HG03108 (cell line): ENCODE measurements around the gene LIN9.

Experiments
- ATAC-seq: cut with Tn5 transposase; IDR thresholded peaks from one replicate; pipeline ENCODE4 v1.9.1; 2021; ENCODE audit warnings: moderate library complexity; ENCODE audit not compliant: unreplicated experiment

The LIN9 gene

DNA sequence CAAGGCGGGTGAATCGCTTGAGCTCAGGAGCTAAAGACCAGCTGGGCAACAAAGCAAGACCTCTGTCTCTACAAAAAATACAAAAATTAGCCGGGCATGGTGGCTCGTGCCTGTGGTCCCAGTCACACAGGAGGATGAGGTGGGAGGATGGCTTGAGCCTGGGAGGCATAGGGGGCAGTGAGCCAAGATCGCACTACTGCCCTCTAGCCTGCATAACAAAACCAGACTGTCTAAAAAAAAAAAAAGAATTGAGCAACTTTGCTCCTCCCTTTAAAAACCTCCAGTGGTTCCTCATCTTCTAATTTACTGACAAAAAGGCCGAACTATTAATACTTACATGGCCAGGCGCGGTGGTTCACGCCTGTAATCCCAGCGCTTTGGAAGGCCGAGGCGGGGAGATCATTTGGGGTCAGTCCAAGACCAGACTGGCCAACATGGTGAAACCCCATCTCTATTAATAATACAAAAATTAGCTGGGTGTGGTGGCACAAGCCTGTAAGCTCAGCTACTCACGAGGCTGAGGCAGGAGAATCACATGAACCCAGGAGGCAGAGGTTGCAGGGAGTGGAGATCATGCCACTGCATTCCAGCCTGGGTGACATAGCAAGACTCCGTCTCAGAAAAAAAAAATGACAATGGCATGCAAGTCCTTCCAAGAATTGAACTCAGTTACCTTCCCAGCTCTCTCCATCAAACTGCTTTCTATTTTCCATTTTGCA is 126.8 kb downstream of the LIN9 start:
- ATAC-seq, result no peak
